HFFc6 (cell line): ENCODE data around the gene ZDHHC9. TPM values are rescaled to one million over a fixed set of nuclear protein-coding genes. Genes with fewer than 3 reads are reported as not detected.

Experiments
- DNase-seq: peaks from one replicate; pipeline ENCODE4 v3.0.0-alpha.2; 2018
- H3K27ac Mint-ChIP-seq: 2 replicates; pipeline ENCODE4 v1.8.0; 2020; ENCODE audit warnings: mild to moderate bottlenecking, mixed read lengths
- H3K27me3 Mint-ChIP-seq: 2 replicates; pipeline ENCODE4 v1.8.0; 2021; ENCODE audit warnings: mild to moderate bottlenecking, moderate library complexity, mixed read lengths; ENCODE audit not compliant: insufficient read depth
- H3K36me3 Mint-ChIP-seq: 2 replicates; pipeline ENCODE4 v1.8.0; 2021; ENCODE audit warnings: low read depth, mixed read lengths
- H3K4me1 Mint-ChIP-seq: 2 replicates; pipeline ENCODE4 v1.8.0; 2020; ENCODE audit warnings: low read depth, mixed read lengths
- H3K4me3 Mint-ChIP-seq: 2 replicates; pipeline ENCODE4 v1.8.0; 2020; ENCODE audit warnings: mild to moderate bottlenecking, moderate library complexity, mixed read lengths
- H3K9me3 Mint-ChIP-seq: 2 replicates; pipeline ENCODE4 v1.8.0; 2020; ENCODE audit warnings: mild to moderate bottlenecking, mixed read lengths
- CTCF ChIP-seq: fragments of 200-600 bp; sonication (generic); IDR thresholded peaks from 2 replicates; pipeline ENCODE4 v1.5.0; 2021; ENCODE audit warnings: antibody characterized with exemption, mild to moderate bottlenecking
- total RNA-seq, 6 experiments: library from RNA; stranded (reverse); fragmentation: NEBNext Ultra II Directional; extraction: Animal tissue kit (Norgen Biotek cat#: 25700); gene quantifications; 2 replicates in 1 of 6; 3 replicates in 5 of 6; pipeline ENCODE4 v1.2.3, GENCODE V29; 2021

ZDHHC9 gene
- total RNA-seq, 6 experiments from 2014 or later, result 30.8 to 47.8 (median 33.6) TPM

GRCh38 chrX:129783291-129783713 is 60.4 kb downstream of the ZDHHC9 start:
- TF ChIP-seq CTCF, result no peak
- H3K9me3 Mint-ChIP-seq, result no peaks in the 10 kb centered on the region
- DNase-seq, result no peak
- H3K27me3 Mint-ChIP-seq, result peaks cover 7% of the 10 kb centered on the region
- H3K4me1 Mint-ChIP-seq, result no peaks in the 10 kb centered on the region
- H3K27ac Mint-ChIP-seq, result no peak overlapping the region
- H3K4me3 Mint-ChIP-seq, result no peak overlapping the region
- no peaks in the 10 kb centered on the region for H3K36me3 Mint-ChIP-seq

GRCh38 chrX:129782706-129783105 is 61.0 kb downstream of the ZDHHC9 start:
- Mint-ChIP-seq H3K27ac (no peak overlapping the region), H3K36me3 (no peaks in the 10 kb centered on the region), H3K4me1 (no peaks in the 10 kb centered on the region), H3K9me3 (no peaks in the 10 kb centered on the region), H3K27me3 (peaks cover 7% of the 10 kb centered on the region), H3K4me3 (no peak overlapping the region)
- no peak for DNase-seq
- no peak for TF ChIP-seq CTCF

- peaks cover 7% of the 10 kb centered on the region for H3K27me3 Mint-ChIP-seq
- no peak for TF ChIP-seq CTCF
- H3K4me1 Mint-ChIP-seq, result no peaks in the 10 kb centered on the region
- no peaks in the 10 kb centered on the region for H3K36me3 Mint-ChIP-seq
- no peak overlapping the region for H3K27ac Mint-ChIP-seq
- DNase-seq, result no peak
- H3K4me3 Mint-ChIP-seq, result no peak overlapping the region
- no peaks in the 10 kb centered on the region for H3K9me3 Mint-ChIP-seq
These were observed 61.8 kb downstream of the ZDHHC9 start for GRCh38 chrX:129781680-129782495.

- no peak for TF ChIP-seq CTCF
- H3K27ac Mint-ChIP-seq, result no peak overlapping the region
These were observed 62.5 kb downstream of the ZDHHC9 start for GRCh38 chrX:129781134-129781672.

GRCh38 chrX:129780441-129781105 is 63.1 kb downstream of the ZDHHC9 start:
- no peaks in the 10 kb centered on the region for H3K9me3 Mint-ChIP-seq
- H3K27me3 Mint-ChIP-seq, result peaks cover 7% of the 10 kb centered on the region
- no peak overlapping the region for H3K27ac Mint-ChIP-seq
- H3K36me3 Mint-ChIP-seq, result no peaks in the 10 kb centered on the region
- H3K4me1 Mint-ChIP-seq, result no peaks in the 10 kb centered on the region
- no peak for DNase-seq
- no peak for TF ChIP-seq CTCF
- no peak overlapping the region for H3K4me3 Mint-ChIP-seq

More at GRCh38 chrX:129781134-129781672, 62.5 kb downstream of the ZDHHC9 start:
- Mint-ChIP-seq H3K4me3 (no peak overlapping the region), H3K9me3 (no peaks in the 10 kb centered on the region), H3K36me3 (no peaks in the 10 kb centered on the region), H3K27me3 (peaks cover 7% of the 10 kb centered on the region), H3K4me1 (no peaks in the 10 kb centered on the region)
- no peak for DNase-seq
